GM10248 (cell line): ENCODE data around the gene PGR.

Experiments
- CTCF ChIA-PET: fragments of 300-600 bp; sonication (Branson Sonifier 250); formaldehyde crosslinking; extraction: SDS; loops from one replicate; lab custom pipeline; 2021; ENCODE audit warnings: antibody characterized with exemption; lab: Yijun Ruan, JAX
- POLR2A ChIA-PET: fragments of 350-650 bp; sonication (Branson Sonifier 250); formaldehyde crosslinking; extraction: SDS; loops from one replicate; lab custom pipeline; 2020; ENCODE audit warnings: antibody characterized with exemption; lab: Yijun Ruan, JAX
- DNase-seq: peaks from one replicate; pipeline ENCODE4 v3.0.0; 2012; ENCODE audit errors: extremely low spot score
- TF ChIP-seq, protein P1 (sequence below): IDR thresholded peaks from 2 replicates; pipeline ENCODE4 v1.5.1; 2012; ENCODE audit warnings: mild to moderate bottlenecking, low read depth; ENCODE audit errors: extremely low read depth, missing control alignments, control extremely low read depth

Gene PGR

DNA sequence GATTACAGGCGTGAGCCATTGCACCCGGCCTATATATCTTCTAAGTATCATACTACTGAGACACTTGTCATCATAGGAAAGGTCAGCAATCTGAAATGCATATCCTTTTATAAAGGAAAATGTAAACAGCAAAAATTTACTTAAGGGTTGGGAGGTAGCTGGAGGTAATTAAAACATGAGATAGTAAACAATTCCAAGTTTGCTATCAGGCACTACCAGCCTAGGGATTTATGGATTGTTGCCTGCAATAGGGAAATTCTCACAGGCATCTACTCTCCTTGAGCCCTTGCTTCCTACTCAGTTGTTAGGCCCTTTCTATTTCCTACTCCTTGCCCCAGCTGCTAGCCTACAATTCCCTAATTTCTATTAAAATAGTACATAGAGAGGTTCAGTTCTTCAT is 16.1 kb downstream of the PGR start:
- DNase-seq, result no peak
- TF ChIP-seq, protein P1, sequence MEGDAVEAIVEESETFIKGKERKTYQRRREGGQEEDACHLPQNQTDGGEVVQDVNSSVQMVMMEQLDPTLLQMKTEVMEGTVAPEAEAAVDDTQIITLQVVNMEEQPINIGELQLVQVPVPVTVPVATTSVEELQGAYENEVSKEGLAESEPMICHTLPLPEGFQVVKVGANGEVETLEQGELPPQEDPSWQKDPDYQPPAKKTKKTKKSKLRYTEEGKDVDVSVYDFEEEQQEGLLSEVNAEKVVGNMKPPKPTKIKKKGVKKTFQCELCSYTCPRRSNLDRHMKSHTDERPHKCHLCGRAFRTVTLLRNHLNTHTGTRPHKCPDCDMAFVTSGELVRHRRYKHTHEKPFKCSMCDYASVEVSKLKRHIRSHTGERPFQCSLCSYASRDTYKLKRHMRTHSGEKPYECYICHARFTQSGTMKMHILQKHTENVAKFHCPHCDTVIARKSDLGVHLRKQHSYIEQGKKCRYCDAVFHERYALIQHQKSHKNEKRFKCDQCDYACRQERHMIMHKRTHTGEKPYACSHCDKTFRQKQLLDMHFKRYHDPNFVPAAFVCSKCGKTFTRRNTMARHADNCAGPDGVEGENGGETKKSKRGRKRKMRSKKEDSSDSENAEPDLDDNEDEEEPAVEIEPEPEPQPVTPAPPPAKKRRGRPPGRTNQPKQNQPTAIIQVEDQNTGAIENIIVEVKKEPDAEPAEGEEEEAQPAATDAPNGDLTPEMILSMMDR, result no peak
- ChIA-PET POLR2A (no interaction called here), CTCF (no interaction called here)

DNA sequence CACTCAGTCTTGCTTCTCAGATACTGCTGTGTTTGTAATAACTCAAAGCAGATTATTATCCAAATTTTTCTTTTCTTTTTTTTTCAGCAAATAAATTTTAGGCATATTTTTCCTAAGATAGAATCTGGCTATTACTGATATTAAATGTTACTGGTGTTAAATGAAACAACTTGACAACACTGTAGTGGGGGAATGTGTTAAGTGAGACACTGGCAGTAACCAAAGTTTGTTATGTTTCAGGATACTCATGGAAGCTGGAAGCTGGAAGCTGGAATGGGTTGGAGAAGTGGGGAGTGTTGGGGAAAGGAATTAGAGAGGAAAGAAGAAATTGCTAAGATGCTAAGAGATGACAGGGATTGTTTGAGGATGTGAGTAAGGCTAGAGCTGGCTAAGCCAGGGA is 24.9 kb downstream of the PGR start:
- TF ChIP-seq, protein P1, result no peak
- ChIA-PET POLR2A (no interaction called here), CTCF (no interaction called here)

DNA sequence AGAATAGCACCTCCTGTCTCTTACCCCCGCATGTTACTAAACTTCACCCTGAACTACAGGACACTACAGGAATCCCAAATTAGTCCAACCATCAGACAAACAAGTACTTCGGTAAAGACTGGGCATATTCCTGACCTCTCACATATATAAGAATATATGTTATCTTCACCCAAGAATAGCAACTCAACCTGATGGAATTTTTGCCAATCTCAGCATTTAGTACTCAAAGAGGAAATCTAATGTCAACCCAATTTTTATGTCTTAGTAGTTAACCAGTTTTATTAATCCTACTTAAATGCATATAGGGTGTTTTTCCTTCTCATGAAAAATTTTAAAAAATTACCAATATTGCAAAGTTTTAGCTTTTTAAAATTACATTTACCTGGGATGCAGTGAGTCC is 26.2 kb downstream of the PGR start:
- POLR2A ChIA-PET, result no interaction called here
- CTCF ChIA-PET, result no interaction called here
- TF ChIP-seq, protein P1, result no peak
- no peak for DNase-seq

More for the DNA sequence above, 24.9 kb downstream of the PGR start:
- DNase-seq, result no peak

DNA sequence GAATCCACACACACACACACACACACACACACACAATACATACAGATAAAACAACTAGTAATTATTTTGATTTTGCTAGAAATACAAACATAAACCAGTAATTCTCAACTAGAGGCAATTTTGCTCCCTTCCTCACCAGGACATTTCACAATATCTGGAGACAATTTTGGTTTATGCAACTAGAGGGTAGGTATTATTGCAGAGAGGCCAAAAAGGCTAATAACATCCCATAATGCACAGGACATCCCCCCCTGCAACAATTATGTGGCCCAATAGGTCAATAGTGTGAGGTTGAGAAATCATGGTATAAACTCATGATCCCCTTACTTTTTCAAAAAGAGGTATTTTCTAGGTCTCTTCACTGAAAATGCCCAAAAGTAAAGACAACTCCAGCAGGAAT is 29.0 kb downstream of the PGR start:
- ChIA-PET POLR2A (no interaction called here), CTCF (no interaction called here)
- TF ChIP-seq, protein P1, result no peak
- DNase-seq, result no peak

DNA sequence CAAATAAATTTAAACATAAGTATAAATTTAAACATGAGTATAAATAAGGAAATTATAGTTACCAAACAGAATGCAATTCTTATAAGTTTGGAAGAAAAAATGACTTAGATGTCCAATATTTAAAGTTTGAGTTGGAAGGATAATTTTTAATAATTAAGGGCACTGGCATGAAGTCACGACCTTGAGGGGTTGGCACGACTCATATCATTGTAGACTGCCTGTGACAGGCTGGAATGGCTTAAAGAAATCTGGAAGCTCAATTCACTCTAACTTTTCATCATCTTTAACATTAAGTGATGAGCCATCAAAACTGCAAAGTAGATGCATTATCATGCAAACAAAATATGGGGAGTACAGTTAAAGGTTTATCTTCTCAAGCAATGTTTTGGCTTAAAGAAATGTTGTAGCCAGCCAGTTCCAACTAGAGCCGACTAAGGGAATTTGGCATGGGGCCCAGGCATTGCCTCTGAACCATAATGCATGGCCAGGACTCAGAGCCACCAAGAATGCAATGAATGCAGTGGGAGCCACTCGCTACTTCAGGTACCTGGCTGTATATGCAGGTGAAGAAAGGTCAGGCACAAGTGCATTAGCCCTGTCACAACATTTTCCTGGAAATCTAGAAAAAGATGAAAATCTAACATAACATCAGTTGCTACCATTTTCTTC is 33.4 kb downstream of the PGR start:
- ChIA-PET POLR2A (no interaction called here), CTCF (no interaction called here)
- TF ChIP-seq, protein P1, result no peak
- no peak for DNase-seq

DNA sequence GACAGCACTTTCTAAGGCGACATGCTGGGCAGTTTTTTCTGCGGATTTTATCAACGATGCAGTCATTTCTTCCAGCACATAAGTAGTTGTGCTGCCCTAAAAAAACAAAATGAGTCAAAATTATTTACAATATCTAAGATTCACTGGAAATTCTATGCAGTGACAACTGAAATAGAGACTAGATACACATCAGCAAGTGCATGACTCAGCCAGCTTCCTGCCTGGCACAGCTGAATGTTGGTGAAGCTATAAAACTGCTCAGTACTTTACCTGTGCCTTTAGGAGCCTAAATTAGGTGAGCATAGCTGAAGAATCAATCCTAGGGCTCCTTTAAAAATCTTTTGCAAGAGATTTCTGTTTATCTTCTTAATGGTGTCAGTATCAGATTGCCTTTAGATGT is 37.8 kb downstream of the PGR start:
- CTCF ChIA-PET, result interaction anchor here (1.2 kb wide), 1 partner anchor 11 kb away, joined by 3 read pairs; no protein-coding TSS in a partner anchor
- POLR2A ChIA-PET, result no interaction called here
- TF ChIP-seq, protein P1, result no peak
- DNase-seq, result no peak

DNA sequence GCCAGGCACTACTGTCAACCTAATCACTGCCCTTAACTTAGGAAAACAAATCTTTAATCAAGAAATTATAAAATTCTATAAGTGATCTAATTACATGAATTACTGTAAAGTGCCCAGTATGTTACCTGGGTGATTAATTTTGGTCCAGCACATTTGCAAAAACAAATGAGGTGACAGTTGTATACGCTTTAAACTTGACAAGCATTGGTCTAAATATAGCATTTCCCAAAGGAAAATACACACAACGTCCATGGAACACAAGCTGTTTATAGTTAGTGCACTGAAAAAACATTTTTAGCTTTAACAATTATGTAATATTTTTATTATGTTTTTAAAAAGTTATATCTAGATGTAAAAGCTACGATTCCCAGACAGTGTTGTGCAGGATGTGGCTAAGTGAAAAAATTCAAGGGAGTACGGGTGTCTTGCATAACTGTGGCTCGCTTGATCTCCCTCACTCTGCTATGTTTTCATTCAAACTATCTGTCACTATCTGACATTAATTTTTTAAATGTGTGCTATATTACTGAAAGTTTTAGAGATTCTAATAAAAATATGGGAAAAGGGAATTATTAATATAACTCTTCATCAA is 38.8 kb downstream of the PGR start:
- no peak for DNase-seq
- TF ChIP-seq, protein P1, result no peak
- ChIA-PET CTCF (no interaction called here), POLR2A (no interaction called here)
